ENCODE measurements around the gene HMCN1. TPM values are rescaled to one million over a fixed set of nuclear protein-coding genes. Genes with fewer than 3 reads are reported as not detected.

Gene HMCN1
- polyA plus RNA-seq, 1 of the 3 experiments (the other 2 are of a cell fraction) = 59.5 TPM

DNA sequence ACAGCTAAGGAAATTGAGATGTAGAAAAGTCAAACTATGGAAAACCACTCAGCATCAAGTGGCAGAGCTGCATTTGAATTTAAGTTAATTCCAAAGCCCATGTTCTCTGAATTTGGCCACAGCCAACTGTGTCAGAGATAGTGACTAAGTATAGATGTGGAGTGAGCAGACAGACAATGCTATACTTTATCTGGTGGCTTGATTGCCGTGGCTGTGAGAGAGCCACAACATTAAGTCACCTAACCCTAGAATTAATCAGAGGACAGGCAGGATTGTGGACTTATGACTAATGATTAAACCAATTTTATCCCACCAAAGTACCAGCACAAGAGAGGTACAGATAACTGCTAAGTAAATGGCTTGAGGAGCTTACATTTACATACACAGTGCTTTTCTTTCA, 431.1 kb downstream of the HMCN1 start:
- Histone ChIP-seq H3K36me3 (replicated peaks in 1 of 2; ENCODE audit: control insufficient read depth in 1 of 2, insufficient read depth in 2 of 2, low read length in 1 of 2) (peaks cover 0 to 19% of the 10 kb centered on the region in 2 experiments), H2AFZ (ENCODE audit: low read depth) (no peak overlapping the region), H3F3A (replicated peaks; ENCODE audit: insufficient read depth) (no peaks in the 10 kb centered on the region), H3K9me2 (no peaks in the 10 kb centered on the region), H3K4me1 (ENCODE audit: control insufficient read depth in 1 of 2, insufficient read depth in 2 of 2, low read depth in 1 of 2, low read length in 1 of 2) (no peaks in the 10 kb centered on the region; a peak in 1 of 4 replicates), H3K9me3 (no peaks in the 10 kb centered on the region), H3K4me2 (no peak overlapping the region), H3K79me2 (ENCODE audit: insufficient read depth) (no peaks in the 10 kb centered on the region), H3K4me3 (ENCODE audit: low read depth in 2 of 2, low read length in 1 of 2) (no peak overlapping the region), H3K27me3 (ENCODE audit: insufficient read depth) (no peaks in the 10 kb centered on the region), H3K27ac (ENCODE audit: low read depth in 2 of 2, low read length in 1 of 2) (peak overlapping the region; percentile 0 to 53; a peak in 1 of 4 replicates), H3K9ac (no peak overlapping the region), H4K20me1 (ENCODE audit: insufficient read depth) (no peaks in the 10 kb centered on the region)
- TF ChIP-seq TCF12 (IDR thresholded peaks at IDR 0.05) (no peak), SIN3A (IDR thresholded peaks at IDR 0.05; ENCODE audit: borderline replicate concordance, low read depth, low read length) (no peak), YY1 (IDR thresholded peaks at IDR 0.05; ENCODE audit: low read depth) (no peak), EP300 (IDR thresholded peaks at IDR 0.05; ENCODE audit: borderline replicate concordance in 1 of 2, low read depth in 1 of 2, low read length in 1 of 2) (no peak), NRF1 (IDR thresholded peaks at IDR 0.05; ENCODE audit: low read depth, low read length) (no peak), FOSL2 (IDR thresholded peaks at IDR 0.05; ENCODE audit: borderline replicate concordance, low read depth) (no peak; the same call in 1 of the 2 replicates), POLR2AphosphoS5 (IDR thresholded peaks at IDR 0.05; ENCODE audit: low read depth, low read length) (no peak), ZBTB33 (IDR thresholded peaks at IDR 0.05; ENCODE audit: borderline replicate concordance, low read depth) (no peak), GATA2 (CRISPR knock-in tag; IDR thresholded peaks at IDR 0.05) (no peak), ELF1 (IDR thresholded peaks at IDR 0.05) (no peak), SMC3 (IDR thresholded peaks at IDR 0.05; ENCODE audit: low read depth, low read length) (no peak), RAD21 (IDR thresholded peaks at IDR 0.05; ENCODE audit: low read length) (no peak), IRF3 (IDR thresholded peaks at IDR 0.05; ENCODE audit: low read depth, low read length) (no peak), GABPA (IDR thresholded peaks at IDR 0.05; ENCODE audit: low read depth) (no peak), FOXM1 (IDR thresholded peaks at IDR 0.05; ENCODE audit: low read depth) (no peak)
- TF ChIP-seq, protein P1, sequence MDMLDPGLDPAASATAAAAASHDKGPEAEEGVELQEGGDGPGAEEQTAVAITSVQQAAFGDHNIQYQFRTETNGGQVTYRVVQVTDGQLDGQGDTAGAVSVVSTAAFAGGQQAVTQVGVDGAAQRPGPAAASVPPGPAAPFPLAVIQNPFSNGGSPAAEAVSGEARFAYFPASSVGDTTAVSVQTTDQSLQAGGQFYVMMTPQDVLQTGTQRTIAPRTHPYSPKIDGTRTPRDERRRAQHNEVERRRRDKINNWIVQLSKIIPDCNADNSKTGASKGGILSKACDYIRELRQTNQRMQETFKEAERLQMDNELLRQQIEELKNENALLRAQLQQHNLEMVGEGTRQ (IDR thresholded peaks at IDR 0.05; ENCODE audit: borderline replicate concordance, low read depth, low read length) = no peak
- TF ChIP-seq, protein P2, sequence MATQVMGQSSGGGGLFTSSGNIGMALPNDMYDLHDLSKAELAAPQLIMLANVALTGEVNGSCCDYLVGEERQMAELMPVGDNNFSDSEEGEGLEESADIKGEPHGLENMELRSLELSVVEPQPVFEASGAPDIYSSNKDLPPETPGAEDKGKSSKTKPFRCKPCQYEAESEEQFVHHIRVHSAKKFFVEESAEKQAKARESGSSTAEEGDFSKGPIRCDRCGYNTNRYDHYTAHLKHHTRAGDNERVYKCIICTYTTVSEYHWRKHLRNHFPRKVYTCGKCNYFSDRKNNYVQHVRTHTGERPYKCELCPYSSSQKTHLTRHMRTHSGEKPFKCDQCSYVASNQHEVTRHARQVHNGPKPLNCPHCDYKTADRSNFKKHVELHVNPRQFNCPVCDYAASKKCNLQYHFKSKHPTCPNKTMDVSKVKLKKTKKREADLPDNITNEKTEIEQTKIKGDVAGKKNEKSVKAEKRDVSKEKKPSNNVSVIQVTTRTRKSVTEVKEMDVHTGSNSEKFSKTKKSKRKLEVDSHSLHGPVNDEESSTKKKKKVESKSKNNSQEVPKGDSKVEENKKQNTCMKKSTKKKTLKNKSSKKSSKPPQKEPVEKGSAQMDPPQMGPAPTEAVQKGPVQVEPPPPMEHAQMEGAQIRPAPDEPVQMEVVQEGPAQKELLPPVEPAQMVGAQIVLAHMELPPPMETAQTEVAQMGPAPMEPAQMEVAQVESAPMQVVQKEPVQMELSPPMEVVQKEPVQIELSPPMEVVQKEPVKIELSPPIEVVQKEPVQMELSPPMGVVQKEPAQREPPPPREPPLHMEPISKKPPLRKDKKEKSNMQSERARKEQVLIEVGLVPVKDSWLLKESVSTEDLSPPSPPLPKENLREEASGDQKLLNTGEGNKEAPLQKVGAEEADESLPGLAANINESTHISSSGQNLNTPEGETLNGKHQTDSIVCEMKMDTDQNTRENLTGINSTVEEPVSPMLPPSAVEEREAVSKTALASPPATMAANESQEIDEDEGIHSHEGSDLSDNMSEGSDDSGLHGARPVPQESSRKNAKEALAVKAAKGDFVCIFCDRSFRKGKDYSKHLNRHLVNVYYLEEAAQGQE (IDR thresholded peaks at IDR 0.05; ENCODE audit: low read depth, low read length) = no peak
- TF ChIP-seq, protein P3, sequence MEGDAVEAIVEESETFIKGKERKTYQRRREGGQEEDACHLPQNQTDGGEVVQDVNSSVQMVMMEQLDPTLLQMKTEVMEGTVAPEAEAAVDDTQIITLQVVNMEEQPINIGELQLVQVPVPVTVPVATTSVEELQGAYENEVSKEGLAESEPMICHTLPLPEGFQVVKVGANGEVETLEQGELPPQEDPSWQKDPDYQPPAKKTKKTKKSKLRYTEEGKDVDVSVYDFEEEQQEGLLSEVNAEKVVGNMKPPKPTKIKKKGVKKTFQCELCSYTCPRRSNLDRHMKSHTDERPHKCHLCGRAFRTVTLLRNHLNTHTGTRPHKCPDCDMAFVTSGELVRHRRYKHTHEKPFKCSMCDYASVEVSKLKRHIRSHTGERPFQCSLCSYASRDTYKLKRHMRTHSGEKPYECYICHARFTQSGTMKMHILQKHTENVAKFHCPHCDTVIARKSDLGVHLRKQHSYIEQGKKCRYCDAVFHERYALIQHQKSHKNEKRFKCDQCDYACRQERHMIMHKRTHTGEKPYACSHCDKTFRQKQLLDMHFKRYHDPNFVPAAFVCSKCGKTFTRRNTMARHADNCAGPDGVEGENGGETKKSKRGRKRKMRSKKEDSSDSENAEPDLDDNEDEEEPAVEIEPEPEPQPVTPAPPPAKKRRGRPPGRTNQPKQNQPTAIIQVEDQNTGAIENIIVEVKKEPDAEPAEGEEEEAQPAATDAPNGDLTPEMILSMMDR (IDR thresholded peaks at IDR 0.05) = no peak
- CTCF ChIA-PET = no interaction called here
- no peak for DNase-seq
- POLR2A ChIA-PET = no interaction called here
- 42% methylated on average over 1 of the region's 1 CpG for WGBS (ENCODE audit: low lambda C conversion rate)
